HG02840 (cell line): ENCODE measurements around the gene SLPI.

ENCODE experiments used
- ATAC-seq: cut with Tn5 transposase; IDR thresholded peaks from one replicate; pipeline ENCODE4 v1.9.1; 2021; ENCODE audit warnings: mild to moderate bottlenecking, moderate library complexity, moderate number of reproducible peaks; ENCODE audit not compliant: unreplicated experiment, low FRiP score

The SLPI gene

GRCh38 chr20:45279992-45280391, 25.6 kb upstream of the SLPI start:
- ATAC-seq = no peak

GRCh38 chr20:45275338-45275737, 21.0 kb upstream of the SLPI start:
- no peak for ATAC-seq

GRCh38 chr20:45269754-45270270, 15.4 kb upstream of the SLPI start:
- no peak for ATAC-seq

- ATAC-seq = no peak
These were observed 14.7 kb upstream of the SLPI start for GRCh38 chr20:45269056-45269455.

GRCh38 chr20:45268531-45268930, 14.2 kb upstream of the SLPI start:
- ATAC-seq = no peak

GRCh38 chr20:45266977-45267376, 12.6 kb upstream of the SLPI start:
- ATAC-seq = no peak

GRCh38 chr20:45263556-45264266, 9.3 kb upstream of the SLPI start:
- no peak for ATAC-seq

- ATAC-seq = no peak
These were observed 4.3 kb upstream of the SLPI start for GRCh38 chr20:45258664-45259063.

- ATAC-seq = no peak
These were observed 3.9 kb upstream of the SLPI start for GRCh38 chr20:45258259-45258658.

- ATAC-seq = no peak
These were observed 3.3 kb upstream of the SLPI start for GRCh38 chr20:45257711-45258110.

- ATAC-seq = no peak
These were observed 2.8 kb upstream of the SLPI start for GRCh38 chr20:45257161-45257560.

GRCh38 chr20:45253261-45253660, 1.1 kb downstream of the SLPI start:
- no peak for ATAC-seq

GRCh38 chr20:45251884-45252560, 2.3 kb downstream of the SLPI start:
- no peak for ATAC-seq

GRCh38 chr20:45248609-45249008, 5.8 kb downstream of the SLPI start:
- ATAC-seq = no peak

- ATAC-seq = no peak
These were observed 6.5 kb downstream of the SLPI start for GRCh38 chr20:45247865-45248264.

- no peak for ATAC-seq
These were observed 8.3 kb downstream of the SLPI start for GRCh38 chr20:45246109-45246508.

- ATAC-seq = no peak
These were observed 16.2 kb downstream of the SLPI start for GRCh38 chr20:45238139-45238538.

- no peak for ATAC-seq
These were observed 18.4 kb downstream of the SLPI start for GRCh38 chr20:45235995-45236394.

GRCh38 chr20:45230631-45231030, 23.7 kb downstream of the SLPI start:
- ATAC-seq = no peak

GRCh38 chr20:45229264-45230056, 24.9 kb downstream of the SLPI start:
- no peak for ATAC-seq

GRCh38 chr20:45226287-45226686, 28.1 kb downstream of the SLPI start:
- no peak for ATAC-seq
